Measurements from ENCODE around the gene SORCS2.

DNA sequence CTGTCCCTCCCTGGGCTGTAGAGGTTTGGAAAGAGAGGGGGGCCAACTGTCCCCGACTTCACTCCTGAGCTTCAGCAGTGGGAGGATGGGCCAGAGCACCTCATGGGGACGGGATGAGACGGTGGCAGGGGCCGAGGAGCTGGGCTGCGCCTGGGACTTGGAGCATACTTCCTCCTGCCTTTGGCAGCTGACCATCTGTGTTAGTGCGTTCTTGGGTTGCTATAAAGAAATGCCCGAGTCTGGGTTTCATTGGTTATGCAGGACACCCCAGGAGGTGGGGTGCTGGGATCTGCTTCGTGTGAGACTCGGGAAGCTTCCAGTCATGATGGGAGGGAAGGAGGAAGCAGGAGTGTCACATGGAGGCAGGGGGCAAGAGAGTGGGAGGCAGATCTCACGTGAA is 235.0 kb downstream of the SORCS2 start:
- no peak for TF ChIP-seq POLR2A (IDR thresholded peaks at IDR 0.05)
- TF ChIP-seq, protein P1, sequence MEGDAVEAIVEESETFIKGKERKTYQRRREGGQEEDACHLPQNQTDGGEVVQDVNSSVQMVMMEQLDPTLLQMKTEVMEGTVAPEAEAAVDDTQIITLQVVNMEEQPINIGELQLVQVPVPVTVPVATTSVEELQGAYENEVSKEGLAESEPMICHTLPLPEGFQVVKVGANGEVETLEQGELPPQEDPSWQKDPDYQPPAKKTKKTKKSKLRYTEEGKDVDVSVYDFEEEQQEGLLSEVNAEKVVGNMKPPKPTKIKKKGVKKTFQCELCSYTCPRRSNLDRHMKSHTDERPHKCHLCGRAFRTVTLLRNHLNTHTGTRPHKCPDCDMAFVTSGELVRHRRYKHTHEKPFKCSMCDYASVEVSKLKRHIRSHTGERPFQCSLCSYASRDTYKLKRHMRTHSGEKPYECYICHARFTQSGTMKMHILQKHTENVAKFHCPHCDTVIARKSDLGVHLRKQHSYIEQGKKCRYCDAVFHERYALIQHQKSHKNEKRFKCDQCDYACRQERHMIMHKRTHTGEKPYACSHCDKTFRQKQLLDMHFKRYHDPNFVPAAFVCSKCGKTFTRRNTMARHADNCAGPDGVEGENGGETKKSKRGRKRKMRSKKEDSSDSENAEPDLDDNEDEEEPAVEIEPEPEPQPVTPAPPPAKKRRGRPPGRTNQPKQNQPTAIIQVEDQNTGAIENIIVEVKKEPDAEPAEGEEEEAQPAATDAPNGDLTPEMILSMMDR (IDR thresholded peaks at IDR 0.05): no peak

All from uterus (tissue), 2 donors.